HepG2 (cell line): Measurements from ENCODE around the gene XXYLT1.

Source experiments
- ELF1 ChIP-seq: sonication (generic); formaldehyde crosslinking; IDR thresholded peaks from 2 replicates; pipeline ENCODE4 v1.4.0; 2020; ENCODE audit warnings: missing genetic modification reagents
- HNF4G ChIP-seq, 2 experiments: sonication (generic) in 1 of 2; formaldehyde crosslinking in 1 of 2; IDR thresholded peaks; 2 replicates each; pipeline versions ENCODE4 v1.4.0 to v1.6.1; 2011 to 2020; ENCODE audit warnings: borderline replicate concordance in 2 of 2, low read depth in 2 of 2, mild to moderate bottlenecking in 2 of 2, low read length in 1 of 2, missing genetic modification reagents in 1 of 2, moderate library complexity in 1 of 2
- POLR2AphosphoS5 ChIP-seq: IDR thresholded peaks from 2 replicates; pipeline ENCODE4 v1.6.1; 2012; ENCODE audit warnings: low read depth, low read length
- RAD21 ChIP-seq: fragments of 450-650 bp; formaldehyde crosslinking; IDR thresholded peaks from 2 replicates; pipeline ENCODE4 v1.5.0; 2020; ENCODE audit warnings: mild to moderate bottlenecking
- TCF12 ChIP-seq, 2 experiments: fragments of 450-650 bp in 1 of 2; sonication (generic) in 1 of 2; formaldehyde crosslinking in 1 of 2; IDR thresholded peaks; 2 replicates each; pipeline versions ENCODE4 v1.6.1 to v1.8.0; 2017 to 2022; ENCODE audit warnings: antibody characterized with exemption in 1 of 2, mild to moderate bottlenecking in 1 of 2, missing genetic modification reagents in 1 of 2, moderate library complexity in 1 of 2
- TF ChIP-seq, protein P1 (sequence below): IDR thresholded peaks from 2 replicates; pipeline ENCODE4 v1.6.1; 2012; ENCODE audit warnings: inconsistent platforms

DNA sequence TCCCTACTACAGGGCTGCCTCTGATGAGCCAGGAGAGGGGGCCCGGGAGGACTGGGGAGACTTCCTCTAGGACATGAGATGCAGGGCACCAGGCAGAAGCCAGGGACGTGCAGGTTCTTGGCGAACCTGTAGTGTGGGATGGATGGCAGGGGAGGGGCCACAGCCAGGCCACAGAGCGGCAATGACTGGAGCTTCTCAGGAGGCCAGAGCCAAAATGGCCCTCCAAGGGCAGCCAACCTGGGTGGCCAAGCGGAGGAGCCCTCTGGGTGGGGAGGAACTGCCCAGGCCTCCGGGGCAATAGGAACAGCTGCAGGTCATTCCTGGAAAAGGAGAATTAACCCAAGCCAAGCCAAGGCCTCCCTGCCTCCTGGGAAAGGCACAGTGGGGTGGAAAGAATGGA is 224.5 kb downstream of the XXYLT1 start:
- TF ChIP-seq, protein P1, sequence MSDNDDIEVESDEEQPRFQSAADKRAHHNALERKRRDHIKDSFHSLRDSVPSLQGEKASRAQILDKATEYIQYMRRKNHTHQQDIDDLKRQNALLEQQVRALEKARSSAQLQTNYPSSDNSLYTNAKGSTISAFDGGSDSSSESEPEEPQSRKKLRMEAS, result no peak
- no peak for TF ChIP-seq HNF4G (IDR thresholded peaks at IDR 0.05; ENCODE audit: borderline replicate concordance, low read depth, low read length)
- no peak for TF ChIP-seq HNF4G (CRISPR knock-in tag; IDR thresholded peaks at IDR 0.05; ENCODE audit: borderline replicate concordance, low read depth)
- TF ChIP-seq ELF1 (CRISPR knock-in tag), result no peak
- no peak for TF ChIP-seq POLR2AphosphoS5
- no peak for TF ChIP-seq TCF12 (IDR thresholded peaks at IDR 0.05)
- no peak for TF ChIP-seq TCF12 (CRISPR knock-in tag; IDR thresholded peaks at IDR 0.05)
- TF ChIP-seq RAD21 (CRISPR knock-in tag), result no peak
